ENCODE measurements around the gene CES5A. TPM values are rescaled to one million over a fixed set of nuclear protein-coding genes. Genes with fewer than 3 reads are reported as not detected.
"Not testable (repeated sequence)": the region's sequence is repeated elsewhere in the genome, so short reads cannot be mapped to it uniquely, and the experiment has no call there.

The CES5A gene, protein sequence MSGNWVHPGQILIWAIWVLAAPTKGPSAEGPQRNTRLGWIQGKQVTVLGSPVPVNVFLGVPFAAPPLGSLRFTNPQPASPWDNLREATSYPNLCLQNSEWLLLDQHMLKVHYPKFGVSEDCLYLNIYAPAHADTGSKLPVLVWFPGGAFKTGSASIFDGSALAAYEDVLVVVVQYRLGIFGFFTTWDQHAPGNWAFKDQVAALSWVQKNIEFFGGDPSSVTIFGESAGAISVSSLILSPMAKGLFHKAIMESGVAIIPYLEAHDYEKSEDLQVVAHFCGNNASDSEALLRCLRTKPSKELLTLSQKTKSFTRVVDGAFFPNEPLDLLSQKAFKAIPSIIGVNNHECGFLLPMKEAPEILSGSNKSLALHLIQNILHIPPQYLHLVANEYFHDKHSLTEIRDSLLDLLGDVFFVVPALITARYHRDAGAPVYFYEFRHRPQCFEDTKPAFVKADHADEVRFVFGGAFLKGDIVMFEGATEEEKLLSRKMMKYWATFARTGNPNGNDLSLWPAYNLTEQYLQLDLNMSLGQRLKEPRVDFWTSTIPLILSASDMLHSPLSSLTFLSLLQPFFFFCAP
- polyA plus RNA-seq (ENCODE audit: insufficient read length), result not detected
- long read RNA-seq, donor 1, result 0 reads
- long read RNA-seq, donor 2, result 0 reads
- long read RNA-seq, donor 3, result 0 reads
- long read RNA-seq, donor 4, result 0 reads
- long read RNA-seq, donor 5, result 0 reads
- long read RNA-seq, donor 6, result 0 reads
- long read RNA-seq, donor 7, result 0 reads
- long read RNA-seq, donor 8, result 0 reads

DNA sequence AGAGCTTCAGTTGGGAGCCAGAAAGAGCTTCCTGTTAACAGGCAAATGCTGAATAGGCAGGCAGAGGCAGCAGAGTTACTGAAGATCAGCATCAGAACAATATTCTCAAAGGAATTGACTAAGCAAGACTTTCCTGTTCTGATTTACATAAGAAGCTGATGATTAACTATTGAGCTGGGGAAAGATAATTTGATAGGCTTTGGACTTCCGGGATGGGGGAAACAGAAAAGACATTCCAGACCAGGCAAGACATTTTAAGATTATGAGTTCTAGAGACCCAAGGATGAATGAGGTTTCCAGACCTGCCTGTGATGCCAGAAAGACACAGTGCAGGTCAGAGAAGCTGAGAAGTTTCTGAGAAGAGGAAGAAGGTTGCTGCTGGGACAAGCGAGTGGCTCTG lies at the start of gene CES5A:
CES5A (minus strand) TSS at position 101 of the 400 bp plus-strand sequence. CDS start 152 bp downstream, outside the sequence.
- no peak for DNase-seq

- no peak for DNase-seq
These were observed 47.5 kb upstream of the CES5A start for GRCh38 chr16:55922662-55923061.

DNA sequence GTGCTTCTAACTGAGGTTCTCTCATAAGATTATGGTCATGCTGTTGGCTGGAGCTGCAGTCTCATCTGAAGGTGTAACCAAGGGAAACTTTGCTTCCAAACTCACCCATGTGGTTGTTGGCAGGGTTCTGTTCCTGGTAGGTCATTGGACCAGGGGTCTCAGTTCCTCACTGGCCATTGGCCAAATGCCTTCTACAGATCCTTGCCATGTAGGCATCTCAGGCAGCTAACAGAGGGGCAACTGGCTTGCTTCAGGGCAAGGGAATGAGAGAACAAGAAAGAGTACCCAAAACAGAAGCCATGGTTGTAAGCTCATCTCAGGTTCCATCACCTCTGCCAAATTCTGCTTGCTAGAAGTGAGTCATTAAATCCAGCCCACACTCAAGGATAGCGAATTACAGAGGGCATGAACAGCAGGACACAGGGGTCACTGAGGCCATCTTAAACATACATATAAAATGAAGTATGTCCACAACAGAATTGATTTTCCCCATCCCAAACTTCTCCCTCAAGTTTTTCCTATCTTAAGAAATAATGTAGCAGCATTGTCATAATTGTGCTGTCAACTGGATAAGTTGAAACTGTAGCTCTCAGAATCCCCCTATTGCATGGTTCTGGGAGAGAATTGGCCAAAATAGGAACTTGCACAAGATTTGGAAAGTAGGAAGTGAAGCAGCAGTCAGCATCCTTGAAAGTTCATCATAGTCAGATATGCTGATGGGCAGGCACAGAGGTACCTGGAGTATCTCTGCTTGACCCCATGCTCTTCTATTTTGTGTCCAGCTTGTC lies 42.4 kb upstream of the CES5A start:
- DNase-seq, result no peak

DNA sequence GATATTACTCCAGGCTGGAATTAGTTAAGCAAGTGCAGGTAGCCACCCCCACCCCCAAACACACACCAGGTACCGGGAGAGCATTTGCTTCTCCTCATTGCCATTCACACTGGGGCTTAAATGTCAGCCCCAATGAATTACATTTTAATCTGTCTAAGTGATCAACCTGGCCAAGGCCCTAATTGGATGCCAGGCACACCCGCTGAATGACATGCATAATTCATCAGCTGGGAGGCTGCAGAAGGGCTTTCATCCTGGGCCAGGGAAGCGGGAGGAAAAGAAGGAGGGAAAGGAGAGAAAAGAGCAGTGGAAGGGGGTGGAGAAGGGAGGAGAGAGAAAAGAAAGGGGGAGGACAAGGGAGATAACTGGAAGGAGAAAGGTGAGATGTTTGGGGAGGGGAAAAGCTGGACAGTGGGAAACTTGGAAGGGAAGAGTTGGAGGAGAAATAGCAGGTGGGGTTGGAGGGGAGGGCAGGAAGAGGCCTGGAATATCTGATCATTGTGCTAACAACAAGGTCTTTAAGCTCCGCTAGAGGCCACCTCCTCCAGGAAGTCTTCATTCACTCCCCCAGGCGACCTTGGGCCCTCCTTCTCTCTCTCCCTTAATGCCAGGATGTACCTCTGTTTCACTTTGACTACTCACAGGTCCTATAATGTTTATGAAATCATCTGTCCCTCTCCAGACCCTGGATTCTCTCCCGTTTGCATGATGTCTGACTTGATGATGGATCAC lies 40.1 kb upstream of the CES5A start:
- peak; percentile 22 for DNase-seq

GRCh38 chr16:55914383-55914782 lies 39.2 kb upstream of the CES5A start:
- no peak for DNase-seq

DNA sequence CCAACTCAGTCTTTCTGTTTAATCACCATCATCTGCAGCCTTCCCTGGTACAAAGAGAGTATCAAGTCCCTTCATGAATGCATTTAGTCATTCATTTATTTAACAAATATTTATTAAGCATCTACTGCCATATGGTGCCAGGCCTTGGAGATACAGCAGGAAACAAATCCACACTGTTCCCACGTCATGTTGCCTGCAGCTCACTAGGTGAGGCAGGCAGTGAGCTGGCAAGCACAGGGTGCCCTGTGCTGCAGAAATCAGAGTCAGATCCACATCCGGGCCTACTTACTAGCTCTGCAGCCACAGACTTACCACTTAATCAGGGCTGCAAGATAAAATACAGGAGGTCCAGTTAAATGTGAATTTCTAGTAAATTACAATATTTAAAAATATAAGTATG lies 38.5 kb upstream of the CES5A start:
- no peak for DNase-seq

- DNase-seq, result not testable (repeated sequence)
These were observed 37.9 kb upstream of the CES5A start for GRCh38 chr16:55913121-55913520.

DNA sequence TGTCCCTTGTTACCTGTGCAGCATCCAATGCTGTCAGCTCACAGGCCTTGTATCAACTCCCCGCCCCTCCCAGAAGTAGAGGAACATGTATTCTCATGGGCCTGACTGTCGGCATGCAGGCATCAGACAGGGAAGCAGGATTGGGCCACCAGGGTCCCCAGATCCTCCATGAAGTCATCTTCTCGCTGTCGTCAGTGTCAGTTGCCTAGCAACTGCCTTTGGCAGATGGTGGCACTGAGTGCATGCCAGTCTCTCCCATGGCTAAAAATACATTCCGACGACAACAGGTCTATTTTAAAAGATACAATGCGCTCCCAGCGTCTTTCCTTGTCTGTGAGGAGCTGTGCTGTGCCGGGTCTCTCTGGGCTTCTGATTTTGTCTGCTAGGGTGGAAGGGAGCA lies 36.8 kb upstream of the CES5A start:
- DNase-seq, result no peak

DNA sequence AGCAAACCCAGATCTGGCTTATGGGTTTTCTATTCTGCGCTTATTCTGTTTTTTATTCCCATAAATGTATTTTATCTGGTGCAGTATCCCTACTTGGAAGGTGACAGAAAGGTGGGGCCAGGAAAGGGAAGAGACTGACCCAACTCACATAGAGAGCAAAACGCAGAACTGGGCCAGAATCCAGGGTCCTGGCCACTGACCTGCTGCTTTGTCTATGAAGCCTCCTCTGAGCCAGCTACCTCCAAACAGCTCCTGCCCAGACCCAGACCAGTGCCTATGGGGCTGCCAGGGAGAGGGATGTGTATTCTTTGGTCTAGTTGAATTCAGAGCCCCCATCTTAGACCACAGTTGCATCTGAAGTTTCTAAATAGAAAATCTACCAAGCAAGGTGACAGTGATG lies 36.4 kb upstream of the CES5A start:
- no peak for DNase-seq

DNA sequence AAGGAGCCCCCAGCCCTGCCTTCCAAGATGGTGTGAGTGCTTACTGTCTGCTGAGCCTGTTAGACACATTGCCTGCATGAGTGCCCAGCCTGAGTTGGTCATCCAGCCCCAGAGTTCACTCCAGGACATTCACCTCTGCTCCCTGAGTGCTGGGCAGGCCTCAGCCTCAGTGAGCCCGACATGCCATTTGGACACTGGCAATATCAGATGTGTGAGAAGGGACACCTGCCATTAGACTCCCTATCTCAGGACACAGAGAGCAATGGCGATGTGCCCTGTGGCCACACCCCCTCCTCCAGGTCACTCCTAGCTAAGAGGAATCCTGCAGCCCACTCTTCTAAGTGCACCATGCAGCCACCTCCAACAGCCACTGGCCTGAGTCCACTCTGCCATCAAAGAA lies 34.7 kb upstream of the CES5A start:
- no peak for DNase-seq

DNA sequence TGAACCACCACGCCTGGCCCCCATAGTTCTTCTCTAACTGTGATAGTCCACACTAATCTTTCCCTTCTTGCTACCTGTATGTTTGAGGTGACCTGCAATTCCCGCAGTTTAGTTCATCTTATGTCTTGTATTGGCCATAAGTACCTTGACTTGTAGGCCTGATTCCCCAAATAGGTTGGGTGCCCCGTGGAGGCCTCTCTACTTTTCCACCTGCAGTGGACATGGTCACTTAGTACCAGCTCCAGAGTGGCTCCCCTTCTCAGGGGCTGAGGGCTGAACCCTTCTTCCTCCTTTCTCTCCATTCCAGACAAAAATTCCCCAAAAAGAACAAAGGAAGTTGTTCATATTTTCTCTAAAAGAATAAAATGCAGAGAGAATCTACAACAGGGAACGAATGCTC lies 33.5 kb upstream of the CES5A start:
- no peak for DNase-seq

DNA sequence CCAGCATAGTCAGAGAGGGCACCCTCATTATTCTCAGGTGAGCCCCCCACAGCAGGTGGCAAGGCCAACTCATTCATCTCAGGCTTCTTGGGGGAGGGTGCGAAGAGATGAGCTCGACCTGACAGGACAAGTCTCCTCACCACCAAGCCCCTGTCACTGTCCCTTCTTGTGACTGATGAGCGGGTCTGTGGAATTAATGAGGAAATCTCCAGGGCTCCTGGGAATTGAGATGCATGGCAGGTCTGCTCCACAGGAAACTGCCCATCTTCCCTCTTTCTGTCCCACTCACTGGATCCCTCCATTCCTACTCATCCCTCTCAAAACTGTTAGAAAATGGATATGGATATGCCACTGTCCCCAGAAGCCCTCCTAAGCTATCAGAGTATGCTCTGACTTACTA lies 32.5 kb upstream of the CES5A start:
- no peak for DNase-seq

DNA sequence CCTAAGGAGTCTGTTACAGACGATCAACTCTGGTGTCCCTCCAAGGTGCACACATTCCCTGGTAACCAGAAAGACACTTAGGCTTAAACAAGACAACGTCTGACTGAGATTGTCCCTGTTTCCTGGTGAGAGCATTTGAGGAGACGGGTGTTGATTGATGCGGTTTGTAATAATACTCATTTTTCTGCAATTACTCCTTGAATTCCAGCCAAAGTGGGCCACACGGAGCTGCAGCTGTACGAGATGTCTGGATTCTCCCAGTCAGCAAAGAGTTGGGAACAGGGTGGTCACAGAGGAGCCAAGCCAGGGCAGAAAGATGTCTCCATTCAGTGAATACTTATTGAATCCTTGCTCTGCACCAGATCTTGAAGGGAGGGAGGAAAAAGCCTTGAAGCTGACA lies 30.9 kb upstream of the CES5A start:
- no peak for DNase-seq

GRCh38 chr16:55905651-55906050 lies 30.5 kb upstream of the CES5A start:
- no peak for DNase-seq

GRCh38 chr16:55901566-55902217 lies 26.5 kb upstream of the CES5A start:
- DNase-seq, result no peak

GRCh38 chr16:55900616-55901393 lies 25.6 kb upstream of the CES5A start:
- no peak for DNase-seq

DNA sequence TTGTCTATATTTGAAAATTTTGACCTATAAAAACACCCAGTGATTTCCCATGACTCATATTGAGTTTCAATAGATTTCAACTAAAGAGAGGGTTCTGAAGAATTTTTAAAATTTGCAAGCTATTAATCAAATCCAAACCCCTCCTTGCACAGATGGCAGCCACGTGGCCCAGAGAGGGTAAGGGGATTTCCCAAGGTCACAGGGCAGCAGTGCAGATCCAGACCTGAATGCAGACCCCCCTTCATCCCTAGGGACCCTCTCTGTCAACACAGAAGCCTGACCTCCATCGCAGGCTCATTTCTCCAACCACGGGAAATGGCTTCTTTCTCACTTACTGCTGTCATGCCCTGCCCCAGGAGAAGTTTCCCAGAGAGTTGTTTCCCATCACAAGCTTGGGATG lies 24.7 kb upstream of the CES5A start:
- no peak for DNase-seq

DNA sequence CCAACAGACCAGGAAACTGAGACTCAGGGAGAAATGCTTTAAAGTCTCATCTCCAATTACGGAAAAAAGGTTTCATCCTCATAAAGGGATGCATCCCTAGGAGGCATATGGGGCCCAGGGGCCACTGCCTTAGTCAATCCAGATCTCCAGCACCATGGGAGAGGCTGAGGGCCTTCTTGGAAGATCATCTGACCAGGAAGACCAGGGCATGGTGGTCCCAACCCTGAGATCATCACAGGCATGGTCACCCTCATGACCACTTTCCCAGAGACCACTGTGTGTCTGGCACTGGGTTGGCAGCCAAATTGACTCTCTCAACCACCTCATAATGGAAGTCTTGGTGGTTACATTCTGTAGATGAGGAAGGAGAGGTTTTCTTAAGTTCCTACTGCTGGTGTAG lies 23.4 kb upstream of the CES5A start:
- no peak for DNase-seq

GRCh38 chr16:55892821-55893220 lies 17.6 kb upstream of the CES5A start:
- no peak for DNase-seq

DNA sequence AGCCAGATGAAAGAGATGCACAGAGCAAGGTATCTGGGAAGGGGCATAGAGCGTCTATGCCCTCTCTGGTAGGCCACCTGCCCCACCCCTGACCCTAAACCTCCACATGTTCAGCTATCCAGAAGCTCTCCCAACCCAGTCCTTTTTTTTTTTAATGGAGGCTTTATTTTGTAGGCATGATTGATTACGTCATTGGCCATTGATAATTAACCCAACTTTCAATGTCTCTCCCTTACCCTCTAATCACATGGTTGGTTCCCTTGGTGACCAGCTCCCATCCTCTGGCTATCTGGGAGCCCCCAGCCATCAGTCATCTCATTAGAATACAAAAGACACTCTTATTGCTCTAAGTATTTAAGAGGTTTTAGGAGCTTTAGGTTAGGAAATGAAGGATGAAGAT lies 14.3 kb upstream of the CES5A start:
- no peak for DNase-seq

DNA sequence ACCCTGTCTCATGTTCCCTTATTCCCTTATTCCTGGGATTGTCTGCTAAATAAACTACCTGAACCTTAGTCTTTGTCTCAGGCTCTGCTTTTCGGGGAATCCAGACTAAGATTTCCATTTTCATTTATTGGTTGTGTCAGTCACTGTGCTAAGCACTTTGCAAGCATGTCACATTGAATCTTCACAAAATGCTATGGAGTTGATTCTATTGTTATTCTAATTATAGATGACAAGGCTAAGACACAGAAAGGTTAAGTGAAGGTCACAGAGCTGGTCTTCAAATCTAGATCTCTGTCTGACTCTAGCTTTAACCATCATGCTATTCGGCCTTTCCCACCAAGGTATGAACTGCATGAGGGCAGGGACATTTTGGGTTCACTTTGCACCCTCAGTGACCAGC lies 13.4 kb upstream of the CES5A start:
- no peak for DNase-seq
